Esophagus (tissue), 2 donors: ENCODE data around the gene C1orf87. TPM values are rescaled to one million over a fixed set of nuclear protein-coding genes. Genes with fewer than 3 reads are reported as not detected.

Experiments used
- H3K27ac ChIP-seq, 2 donors: one replicate each; pipeline ENCODE4 v1.5.1; 2013; ENCODE audit warnings: low read depth in 2 of 2, mild to moderate bottlenecking in 2 of 2, inconsistent platforms in 1 of 2, low read length in 1 of 2, moderate library complexity in 1 of 2
- H3K27me3 ChIP-seq, 2 donors: one replicate each; pipeline ENCODE4 v1.6.1; 2013; ENCODE audit warnings: low read length in 2 of 2, control low read depth in 1 of 2, mild to moderate bottlenecking in 1 of 2; ENCODE audit not compliant: insufficient read depth in 2 of 2, control insufficient read depth in 1 of 2
- H3K36me3 ChIP-seq, 2 donors: one replicate each; pipeline ENCODE4 v1.6.1; 2013; ENCODE audit warnings: low read length in 1 of 2; ENCODE audit not compliant: control insufficient read depth in 2 of 2, insufficient read depth in 2 of 2
- H3K4me1 ChIP-seq, 2 donors: one replicate each; pipeline ENCODE4 v1.6.1; 2013; ENCODE audit warnings: low read length in 1 of 2; ENCODE audit not compliant: control insufficient read depth in 2 of 2, insufficient read depth in 2 of 2
- H3K4me3 ChIP-seq, 2 donors: one replicate each; pipeline ENCODE4 v1.5.1; 2013; ENCODE audit warnings: low read length in 2 of 2, mild to moderate bottlenecking in 2 of 2, low read depth in 1 of 2, moderate library complexity in 1 of 2
- H3K9me3 ChIP-seq, 2 donors: one replicate each; pipeline ENCODE4 v1.6.1; 2013; ENCODE audit warnings: mild to moderate bottlenecking in 2 of 2, low read depth in 1 of 2, low read length in 1 of 2, moderate library complexity in 1 of 2; ENCODE audit not compliant: control insufficient read depth in 2 of 2, insufficient read depth in 1 of 2
- WGBS, 2 donors: extraction: QIAGEN DNeasy Blood & Tissue Kit; methylation state at CpG; one replicate each; pipeline ENCODE4 v1.1.7; 2013; 5-methylcytosine and 5-hydroxymethylcytosine counted together
- polyA plus RNA-seq, 2 donors: library from polyadenylated mRNA; stranded (reverse); fragments of 200-250 nt; gene quantifications; one replicate each; pipeline ENCODE4 v1.2.3, GENCODE V29; 2013
- donor health status: healthy with polysubstance abuse.
- donor health status: Bipolar disorder and iron deficiency.

Gene C1orf87
- polyA plus RNA-seq, 2 donors, result not detected

DNA sequence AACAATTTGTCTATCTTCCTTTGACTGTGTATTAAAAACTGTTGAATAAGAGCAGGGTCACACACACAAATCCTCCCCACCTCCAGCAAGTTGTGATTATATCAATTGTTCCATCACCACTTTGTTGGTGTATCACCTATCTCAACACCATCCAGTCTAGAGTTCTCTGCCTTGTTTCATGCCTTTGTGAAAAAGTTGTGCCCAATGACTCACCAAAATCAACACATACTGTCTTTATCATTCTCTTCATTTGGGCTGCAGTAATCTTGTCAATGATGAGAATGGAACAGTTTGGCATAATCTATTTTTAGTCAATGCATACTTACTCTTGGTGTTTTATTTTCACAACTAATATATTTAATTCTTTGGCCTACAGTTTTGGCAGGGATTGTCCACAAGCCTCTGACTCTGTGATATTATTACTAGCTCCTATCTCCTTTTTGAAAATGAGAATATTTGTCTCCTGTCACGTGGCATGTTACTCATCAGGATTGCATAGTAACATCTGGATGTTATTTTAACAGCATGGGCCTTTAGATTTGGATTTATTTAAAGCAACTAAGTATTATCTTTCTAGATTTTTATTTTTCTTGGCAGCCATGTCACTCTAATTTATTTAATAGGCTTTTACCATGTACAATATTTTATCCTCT, 5.1 kb downstream of the C1orf87 start:
- H3K4me1 ChIP-seq, result no peaks in the 10 kb centered on the region
- no peaks in the 10 kb centered on the region for H3K9me3 ChIP-seq
- H3K4me3 ChIP-seq, result no peak overlapping the region
- H3K27me3 ChIP-seq, result no peaks in the 10 kb centered on the region
- WGBS, 2 donors, result 59 to 60% methylated on average over 1 of the region's 1 CpG
- no peak overlapping the region for H3K27ac ChIP-seq
- no peaks in the 10 kb centered on the region for H3K36me3 ChIP-seq

DNA sequence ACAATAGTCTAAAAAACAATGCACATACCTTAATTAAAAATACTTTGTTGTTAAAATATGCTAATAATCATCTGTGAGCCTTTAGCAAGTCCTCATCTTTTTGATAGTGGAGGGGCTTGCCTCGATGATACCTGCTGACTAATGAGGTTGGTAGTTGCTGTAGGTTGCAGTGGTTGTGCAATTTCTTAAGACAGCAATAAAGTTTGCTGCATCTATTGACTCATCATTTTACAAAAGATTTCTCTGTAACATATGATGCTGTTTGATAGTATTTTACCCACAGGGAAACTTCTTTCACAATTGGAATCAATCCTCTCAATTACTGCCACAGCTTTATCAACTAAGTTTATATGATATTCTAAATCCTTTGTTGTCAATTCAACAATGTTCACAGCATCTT, 7.6 kb downstream of the C1orf87 start:
- H3K4me3 ChIP-seq, result no peak overlapping the region
- no peaks in the 10 kb centered on the region for H3K36me3 ChIP-seq
- H3K27me3 ChIP-seq, result no peaks in the 10 kb centered on the region
- no peaks in the 10 kb centered on the region for H3K9me3 ChIP-seq
- 48 to 57% methylated on average over 1 of the region's 1 CpG for WGBS, 2 donors
- no peak overlapping the region for H3K27ac ChIP-seq
- no peaks in the 10 kb centered on the region for H3K4me1 ChIP-seq

DNA sequence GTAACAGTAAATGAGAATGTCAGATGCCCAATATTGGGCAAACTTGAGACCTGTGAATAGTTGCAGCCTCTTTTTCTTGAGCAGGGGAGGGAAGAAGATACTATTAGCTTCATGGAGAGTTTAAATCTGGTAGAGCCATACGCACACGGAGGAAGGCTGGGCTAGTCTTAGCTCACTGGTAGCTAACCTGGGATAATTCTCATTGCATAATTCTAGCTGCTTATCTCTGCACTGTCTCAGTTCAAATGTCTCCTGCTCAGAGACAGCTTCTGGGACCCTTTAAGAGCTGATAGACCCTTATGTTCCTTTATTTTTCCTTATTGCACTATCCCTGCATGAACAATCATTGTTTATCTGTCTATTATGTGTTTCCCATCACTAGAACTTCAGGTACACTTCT, 8.4 kb downstream of the C1orf87 start:
- no peaks in the 10 kb centered on the region for H3K27me3 ChIP-seq
- no peaks in the 10 kb centered on the region for H3K9me3 ChIP-seq
- no peaks in the 10 kb centered on the region for H3K4me1 ChIP-seq
- no peak overlapping the region for H3K4me3 ChIP-seq
- no peak overlapping the region for H3K27ac ChIP-seq
- H3K36me3 ChIP-seq, result no peaks in the 10 kb centered on the region
- 83 to 85% methylated on average over 2 of the region's 2 CpGs for WGBS, 2 donors

DNA sequence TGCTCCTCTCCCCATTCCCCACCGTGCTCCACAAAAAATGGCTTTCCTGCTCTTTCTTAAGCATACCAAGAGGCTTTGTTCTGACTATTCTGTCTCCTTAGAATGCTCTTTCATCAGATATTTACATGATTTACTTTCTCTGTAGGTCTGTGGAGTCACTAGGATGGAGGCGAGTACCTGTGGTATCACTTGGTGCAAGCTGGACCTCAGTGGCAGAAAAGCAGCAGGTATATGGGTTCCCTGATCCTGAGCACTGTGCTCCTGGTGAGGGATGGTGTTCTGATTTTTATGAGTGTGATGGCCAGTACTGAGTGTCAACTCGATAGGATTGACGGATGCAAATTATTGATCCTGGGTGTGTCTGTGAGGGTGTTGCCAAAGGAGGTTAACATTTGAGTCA, 10.0 kb downstream of the C1orf87 start:
- Histone ChIP-seq H3K4me3 (no peak overlapping the region), H3K27ac (no peak overlapping the region), H3K9me3 (no peaks in the 10 kb centered on the region), H3K27me3 (no peaks in the 10 kb centered on the region), H3K36me3 (no peaks in the 10 kb centered on the region), H3K4me1 (no peaks in the 10 kb centered on the region)
- 82 to 86% methylated on average over 4 of the region's 4 CpGs for WGBS, 2 donors

DNA sequence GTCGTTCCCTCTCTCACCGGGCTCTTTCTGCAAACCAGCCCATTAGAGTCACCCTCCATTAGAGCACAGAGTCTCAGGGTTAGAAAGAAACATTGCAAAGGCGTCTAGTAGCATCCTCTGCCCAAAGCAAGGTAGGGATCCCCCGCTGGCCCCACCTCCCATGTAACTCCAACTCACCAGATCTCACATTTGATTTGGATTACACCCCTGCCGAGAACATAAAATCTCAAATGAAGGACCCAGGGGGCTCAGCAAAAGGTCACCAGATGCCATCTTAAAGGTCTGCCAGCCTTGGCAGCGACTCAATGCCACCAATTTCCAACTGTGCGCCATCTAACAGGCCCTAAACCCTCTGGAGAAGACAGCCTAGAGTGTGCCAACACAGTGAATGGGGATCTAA, 14.1 kb downstream of the C1orf87 start:
- 82 to 88% methylated on average over 7 of the region's 7 CpGs for WGBS, 2 donors
- Histone ChIP-seq H3K4me1 (no peaks in the 10 kb centered on the region), H3K27me3 (no peaks in the 10 kb centered on the region), H3K36me3 (no peaks in the 10 kb centered on the region), H3K27ac (no peak overlapping the region), H3K4me3 (no peak overlapping the region), H3K9me3 (no peaks in the 10 kb centered on the region)

DNA sequence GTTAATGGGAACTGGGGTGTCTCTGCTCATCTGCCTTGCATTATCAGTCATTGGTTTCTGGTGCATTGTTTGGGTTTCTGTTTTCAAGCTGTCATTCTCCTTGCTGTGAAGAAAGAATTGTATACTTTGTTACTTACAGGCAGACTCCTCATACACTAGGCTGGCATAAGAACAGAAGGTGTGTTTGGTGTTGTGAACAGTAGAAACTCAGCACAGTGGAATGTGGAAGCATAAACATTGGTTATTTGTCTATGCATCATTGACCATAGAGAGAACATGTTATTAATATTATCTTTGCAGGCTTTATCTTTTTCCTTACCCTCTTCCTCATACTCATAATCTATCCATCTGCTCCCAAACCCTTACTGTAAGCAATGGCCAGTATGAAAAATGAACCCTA, 18.2 kb downstream of the C1orf87 start:
- Histone ChIP-seq H3K9me3 (no peaks in the 10 kb centered on the region), H3K4me3 (no peak overlapping the region), H3K27me3 (no peaks in the 10 kb centered on the region), H3K4me1 (no peaks in the 10 kb centered on the region), H3K36me3 (no peaks in the 10 kb centered on the region), H3K27ac (no peak overlapping the region)

DNA sequence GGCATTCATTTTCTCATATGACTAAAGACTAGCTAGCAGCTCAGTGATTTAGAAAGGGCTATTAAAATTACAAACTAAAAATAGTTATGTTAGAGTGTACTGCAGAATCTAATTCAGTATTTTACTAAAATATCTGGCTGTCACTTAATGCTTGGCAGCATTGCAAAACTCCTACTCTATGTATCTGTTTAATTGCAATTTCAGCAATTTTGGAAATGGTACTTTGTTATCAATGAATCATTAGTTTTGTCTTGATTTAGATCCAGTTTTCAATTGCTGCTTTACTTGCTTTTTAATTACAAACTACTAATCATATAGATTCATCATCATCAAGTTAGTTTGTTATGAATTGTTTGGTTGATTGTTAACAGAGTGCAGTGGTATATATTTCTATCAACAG, 19.2 kb downstream of the C1orf87 start:
- Histone ChIP-seq H3K27me3 (no peaks in the 10 kb centered on the region), H3K27ac (no peak overlapping the region), H3K4me1 (no peaks in the 10 kb centered on the region), H3K4me3 (no peak overlapping the region), H3K36me3 (no peaks in the 10 kb centered on the region), H3K9me3 (no peaks in the 10 kb centered on the region)

DNA sequence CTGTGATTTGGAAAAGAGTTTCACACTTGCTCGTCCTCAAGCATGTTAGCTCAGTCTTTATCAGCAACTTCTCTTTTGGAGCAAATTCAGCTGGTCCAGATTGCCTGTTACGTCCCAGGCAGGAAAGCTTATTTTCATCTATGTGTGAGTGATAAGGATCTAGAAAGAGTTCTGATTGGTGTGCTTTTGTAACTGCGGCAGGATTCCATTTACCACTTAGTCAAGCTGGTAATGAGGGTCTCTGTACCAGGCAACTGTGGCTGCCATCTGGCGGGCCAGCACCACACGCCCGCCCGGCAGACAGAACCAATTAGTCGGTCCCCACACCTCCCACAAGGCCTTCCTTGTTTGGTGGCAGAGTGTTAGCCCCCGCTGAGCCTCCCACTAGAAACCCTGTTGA, 21.0 kb downstream of the C1orf87 start:
- no peak overlapping the region for H3K27ac ChIP-seq
- H3K27me3 ChIP-seq, result no peaks in the 10 kb centered on the region
- H3K4me1 ChIP-seq, result no peaks in the 10 kb centered on the region
- WGBS, 2 donors, result 82 to 83% methylated on average over 9 of the region's 9 CpGs
- no peaks in the 10 kb centered on the region for H3K36me3 ChIP-seq
- H3K9me3 ChIP-seq, result no peaks in the 10 kb centered on the region
- no peak overlapping the region for H3K4me3 ChIP-seq

DNA sequence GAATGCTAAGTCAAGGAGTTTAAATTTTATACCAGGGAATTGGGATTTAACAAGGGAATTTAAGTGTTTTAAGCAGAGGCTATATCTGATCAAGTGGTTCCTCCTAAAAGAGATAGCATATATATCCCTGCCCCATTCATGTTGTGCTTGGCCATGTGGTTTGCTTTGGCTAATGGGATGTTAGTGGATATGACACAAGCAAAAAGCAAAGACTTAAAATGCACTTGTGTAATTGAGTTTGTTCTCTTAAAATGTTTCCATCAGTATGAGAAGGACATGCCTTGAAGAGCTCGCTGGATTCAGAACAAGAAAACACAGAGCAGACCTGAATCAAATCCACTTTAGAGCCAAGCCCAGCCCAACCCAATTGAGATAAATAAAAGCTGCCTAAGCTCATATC, 22.4 kb downstream of the C1orf87 start:
- H3K36me3 ChIP-seq, result no peaks in the 10 kb centered on the region
- H3K27ac ChIP-seq, result no peak overlapping the region
- no peaks in the 10 kb centered on the region for H3K4me1 ChIP-seq
- H3K27me3 ChIP-seq, result no peaks in the 10 kb centered on the region
- WGBS, 2 donors, result 80 to 88% methylated on average over 1 of the region's 1 CpG
- H3K9me3 ChIP-seq, result no peaks in the 10 kb centered on the region
- H3K4me3 ChIP-seq, result no peak overlapping the region

DNA sequence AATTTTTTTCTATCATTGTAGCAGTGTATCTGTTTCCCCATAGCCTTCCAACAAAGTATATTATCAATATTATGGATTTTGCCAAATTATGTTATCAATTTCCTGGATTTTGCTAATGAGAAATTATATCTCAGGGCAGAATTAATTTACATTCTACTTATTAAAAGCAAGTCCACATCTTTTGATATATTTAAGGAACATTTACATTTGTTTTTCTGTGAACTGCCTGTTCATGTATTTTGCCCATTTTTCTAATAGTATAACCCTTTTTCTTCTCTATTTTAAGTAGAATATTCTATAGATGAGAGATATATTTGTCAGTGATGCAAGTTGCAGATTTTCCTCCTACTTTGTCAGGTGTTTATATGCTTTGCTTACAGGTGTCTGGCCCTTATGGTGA, 24.4 kb downstream of the C1orf87 start:
- no peak overlapping the region for H3K27ac ChIP-seq
- H3K4me3 ChIP-seq, result no peak overlapping the region
- H3K27me3 ChIP-seq, result no peaks in the 10 kb centered on the region
- no peaks in the 10 kb centered on the region for H3K4me1 ChIP-seq
- H3K36me3 ChIP-seq, result no peaks in the 10 kb centered on the region
- H3K9me3 ChIP-seq, result no peaks in the 10 kb centered on the region
